ENCODE data around the gene HTATSF1. TPM values are rescaled to one million over a fixed set of nuclear protein-coding genes. Genes with fewer than 3 reads are reported as not detected.

The HTATSF1 gene
- polyA plus RNA-seq, 1 donor (not counting 4 experiments of a cell fraction or from before 2014, with no cell fraction given) = 3.1 TPM

GRCh38 chrX:136468391-136469103, 28.8 kb upstream of the HTATSF1 start:
- FAIRE-seq = no peak
- no peak overlapping the region for H3K27ac ChIP-seq (ENCODE audit: control insufficient read depth, insufficient read depth, low read length)

GRCh38 chrX:136473663-136474062, 23.7 kb upstream of the HTATSF1 start:
- no peak overlapping the region for H3K27ac ChIP-seq (ENCODE audit: control insufficient read depth, insufficient read depth, low read length)
- H3K4me2 ChIP-seq (ENCODE audit: control insufficient read depth, extremely low read depth, insufficient read depth, low read depth, low read length) = no peak overlapping the region
- H3K9me1 ChIP-seq (ENCODE audit: control insufficient read depth, extremely low read depth, insufficient read depth, low read length) = no peaks in the 10 kb centered on the region
- H2AFZ ChIP-seq (ENCODE audit: control insufficient read depth, low read length) = no peak overlapping the region
- no peaks in the 10 kb centered on the region for H3K4me1 ChIP-seq (ENCODE audit: control insufficient read depth, extremely low read depth, insufficient read depth, low read length)
- TF ChIP-seq CTCF (optimal IDR thresholded peaks at IDR 0.05 in 1 of 3, IDR thresholded peaks at IDR 0.05 in 1 of 3, conservative IDR thresholded peaks at IDR 0.05 in 1 of 3; ENCODE audit: extremely low read depth in 1 of 3, insufficient read depth in 2 of 3, low read length in 3 of 3) (no peak), EZH2 (IDR thresholded peaks at IDR 0.05; ENCODE audit: low read length) (no peak)
- no peak overlapping the region for H3K9ac ChIP-seq (ENCODE audit: control insufficient read depth, extremely low read depth, insufficient read depth, low read length)
- no peak overlapping the region for H3K4me3 ChIP-seq (ENCODE audit: control insufficient read depth in 2 of 3, extremely low read depth in 1 of 3, insufficient read depth in 2 of 3, low read depth in 1 of 3, low read length in 3 of 3)
- no peak for FAIRE-seq
- no peaks in the 10 kb centered on the region for H3K27me3 ChIP-seq (ENCODE audit: control insufficient read depth, extremely low read depth, insufficient read depth, low read length)
- no peaks in the 10 kb centered on the region for H3K79me2 ChIP-seq (ENCODE audit: control insufficient read depth, insufficient read depth, low read length)
- H3K36me3 ChIP-seq (ENCODE audit: control insufficient read depth in 2 of 2, extremely low read depth in 1 of 2, insufficient read depth in 2 of 2, low read length in 2 of 2) = no peaks in the 10 kb centered on the region
- no peaks in the 10 kb centered on the region for H3K9me3 ChIP-seq (ENCODE audit: control insufficient read depth, low read depth, low read length)
- no peak for DNase-seq (ENCODE audit: low read depth, low spot score)
- H4K20me1 ChIP-seq (ENCODE audit: control insufficient read depth, extremely low read depth, insufficient read depth, low read length) = no peaks in the 10 kb centered on the region
- dilution Hi-C loops (cut with MboI; ENCODE audit: extremely low pct_ligation_motif_present, low sequenced_read_pairs) = no loop called here

More at GRCh38 chrX:136468391-136469103, 28.8 kb upstream of the HTATSF1 start:
- TF ChIP-seq CTCF (optimal IDR thresholded peaks at IDR 0.05 in 1 of 3, IDR thresholded peaks at IDR 0.05 in 1 of 3, conservative IDR thresholded peaks at IDR 0.05 in 1 of 3; ENCODE audit: extremely low read depth in 1 of 3, insufficient read depth in 2 of 3, low read length in 3 of 3) = no peak
- no peak for TF ChIP-seq EZH2 (IDR thresholded peaks at IDR 0.05; ENCODE audit: low read length)
- Histone ChIP-seq H3K9me1 (ENCODE audit: control insufficient read depth, extremely low read depth, insufficient read depth, low read length) (no peaks in the 10 kb centered on the region), H3K9ac (ENCODE audit: control insufficient read depth, extremely low read depth, insufficient read depth, low read length) (no peak overlapping the region), H3K36me3 (ENCODE audit: control insufficient read depth in 2 of 2, extremely low read depth in 1 of 2, insufficient read depth in 2 of 2, low read length in 2 of 2) (no peaks in the 10 kb centered on the region), H3K9me3 (ENCODE audit: control insufficient read depth, low read depth, low read length) (no peaks in the 10 kb centered on the region), H3K4me1 (ENCODE audit: control insufficient read depth, extremely low read depth, insufficient read depth, low read length) (no peaks in the 10 kb centered on the region), H3K4me2 (ENCODE audit: control insufficient read depth, extremely low read depth, insufficient read depth, low read depth, low read length) (no peak overlapping the region), H3K4me3 (ENCODE audit: control insufficient read depth in 2 of 3, extremely low read depth in 1 of 3, insufficient read depth in 2 of 3, low read depth in 1 of 3, low read length in 3 of 3) (no peak overlapping the region), H4K20me1 (ENCODE audit: control insufficient read depth, extremely low read depth, insufficient read depth, low read length) (no peaks in the 10 kb centered on the region), H3K79me2 (ENCODE audit: control insufficient read depth, insufficient read depth, low read length) (no peaks in the 10 kb centered on the region), H3K27me3 (ENCODE audit: control insufficient read depth, extremely low read depth, insufficient read depth, low read length) (no peaks in the 10 kb centered on the region), H2AFZ (ENCODE audit: control insufficient read depth, low read length) (no peak overlapping the region)
- dilution Hi-C loops (cut with MboI; ENCODE audit: extremely low pct_ligation_motif_present, low sequenced_read_pairs) = no loop called here
- no peak for DNase-seq (ENCODE audit: low read depth, low spot score)
